H1 (cell line): Measurements from ENCODE around the gene C19orf47. TPM values are rescaled to one million over a fixed set of nuclear protein-coding genes. Genes with fewer than 3 reads are reported as not detected.

ENCODE experiments used
- CTCF ChIA-PET: fragments of 300-600 bp; sonication (Branson Sonifier 250); formaldehyde crosslinking; loops from one replicate; lab custom pipeline; 2021; ENCODE audit not compliant: partially characterized antibody; lab: Charles Lee
- POLR2A ChIA-PET: fragments of 300-600 bp; sonication (Branson Sonifier 250); formaldehyde crosslinking; loops from one replicate; lab custom pipeline; 2021; ENCODE audit warnings: inconsistent platforms; ENCODE audit not compliant: partially characterized antibody; lab: Charles Lee
- DNase-seq, 2 experiments: peaks; one replicate each; pipeline versions ENCODE4 v3.0.0 to v3.0.0-alpha.2; 2010 to 2022; ENCODE audit warnings: low spot score in 2 of 2, low read depth in 1 of 2, mixed read lengths in 1 of 2
- FAIRE-seq: peaks from 2 replicates; lab custom pipeline; 2011; peaks lifted over from hg19 to GRCh38; lab: Jason Lieb, UNC
- H2AFZ ChIP-seq: 2 replicates; pipeline ENCODE4 v1.8.1; 2012; ENCODE audit warnings: low read length, inconsistent platforms
- H2AK5ac ChIP-seq: 2 replicates; pipeline ENCODE4 v1.6.1; 2013; ENCODE audit warnings: low read depth, low read length
- H2BK120ac ChIP-seq: replicated peaks from 2 replicates; pipeline ENCODE3; 2013; ENCODE audit warnings: low read depth, low read length, inconsistent platforms
- H2BK12ac ChIP-seq: 2 replicates; pipeline ENCODE4 v1.6.1; 2013; ENCODE audit warnings: low read depth, low read length
- H2BK15ac ChIP-seq: 2 replicates; pipeline ENCODE4 v1.6.1; 2013; ENCODE audit warnings: low read length
- H2BK20ac ChIP-seq: 2 replicates; pipeline ENCODE4 v1.6.1; 2013; ENCODE audit warnings: low read length
- H2BK5ac ChIP-seq: 2 replicates; pipeline ENCODE4 v1.6.1; 2013; ENCODE audit warnings: low read depth, low read length
- H3K14ac ChIP-seq: 2 replicates; pipeline ENCODE4 v1.6.1; 2013; ENCODE audit warnings: inconsistent platforms; ENCODE audit not compliant: insufficient read length
- H3K18ac ChIP-seq: 2 replicates; pipeline ENCODE4 v1.6.1; 2013; ENCODE audit warnings: low read length; ENCODE audit errors: extremely low read depth
- H3K23ac ChIP-seq: 2 replicates; pipeline ENCODE4 v1.6.1; 2013; ENCODE audit warnings: inconsistent platforms; ENCODE audit not compliant: insufficient read length
- H3K23me2 ChIP-seq: 2 replicates; pipeline ENCODE4 v1.6.1; 2013; ENCODE audit warnings: low read depth, low read length
- H3K27ac ChIP-seq: 2 replicates; pipeline ENCODE4 v1.6.1; 2011; ENCODE audit warnings: low read depth, low read length, inconsistent platforms
- H3K27me3 ChIP-seq, 4 experiments: replicated peaks in 1 of 4; 1 replicate in 1 of 4; 2 replicates in 3 of 4; pipeline versions ENCODE4 v1.6.1 to v1.8.1; 2011 to 2013; ENCODE audit warnings: low read length in 3 of 4, mild to moderate bottlenecking in 3 of 4, inconsistent platforms in 2 of 4, mixed read lengths in 2 of 4, moderate library complexity in 1 of 4; ENCODE audit not compliant: control insufficient read depth in 3 of 4, insufficient read depth in 3 of 4; ENCODE audit errors: extremely low read depth in 1 of 4
- H3K36me3 ChIP-seq, 4 experiments: 2 replicates each; pipeline versions ENCODE4 v1.6.1 to v1.8.1; 2011 to 2013; ENCODE audit warnings: mild to moderate bottlenecking in 4 of 4, low read length in 3 of 4, moderate library complexity in 2 of 4, control low read depth in 1 of 4, inconsistent platforms in 1 of 4; ENCODE audit not compliant: insufficient read depth in 4 of 4, control insufficient read depth in 2 of 4
- H3K4ac ChIP-seq: replicated peaks from 2 replicates; pipeline ENCODE3; 2013; ENCODE audit warnings: low read length, low read depth, mixed read lengths, inconsistent platforms; ENCODE audit not compliant: insufficient read length
- H3K4me1 ChIP-seq, 4 experiments: replicated peaks in 1 of 4; 1 replicate in 1 of 4; 2 replicates in 3 of 4; pipeline versions ENCODE4 v1.6.1 to v1.8.1; 2011 to 2013; ENCODE audit warnings: low read length in 3 of 4, inconsistent platforms in 2 of 4, mixed read lengths in 1 of 4; ENCODE audit not compliant: insufficient read depth in 4 of 4, control insufficient read depth in 3 of 4
- H3K4me2 ChIP-seq, 2 experiments: 2 replicates each; pipeline versions ENCODE4 v1.6.1 to v1.8.1; 2011 to 2013; ENCODE audit warnings: low read depth in 2 of 2, low read length in 2 of 2, control low read depth in 1 of 2, inconsistent platforms in 1 of 2, mild to moderate bottlenecking in 1 of 2; ENCODE audit not compliant: insufficient read depth in 1 of 2
- H3K4me3 ChIP-seq, 4 experiments: fragments of 200-600, 300-600 bp in 1 of 4; sonication (generic), shearing (Covaris generic), sonication (Bioruptor Twin) in 1 of 4; 2 replicates each; pipeline versions ENCODE4 v1.5.1 to v1.8.1; 2011 to 2016; ENCODE audit warnings: low read length in 4 of 4, low read depth in 3 of 4, control low read depth in 2 of 4, inconsistent platforms in 2 of 4, mild to moderate bottlenecking in 2 of 4, mixed read lengths in 1 of 4, moderate library complexity in 1 of 4; ENCODE audit not compliant: insufficient read depth in 2 of 4; ENCODE audit errors: extremely low read depth in 1 of 4
- H3K56ac ChIP-seq: replicated peaks from 2 replicates; pipeline ENCODE3; 2013; ENCODE audit warnings: low read depth, mild to moderate bottlenecking, mixed read lengths, low read length, inconsistent platforms; ENCODE audit not compliant: insufficient read length
- H3K79me1 ChIP-seq: 2 replicates; pipeline ENCODE4 v1.6.1; 2013; ENCODE audit warnings: low read depth, low read length, control low read depth
- H3K79me2 ChIP-seq, 2 experiments: 2 replicates each; pipeline versions ENCODE4 v1.6.1 to v1.8.1; 2012 to 2013; ENCODE audit warnings: low read length in 2 of 2, mild to moderate bottlenecking in 2 of 2, inconsistent platforms in 1 of 2; ENCODE audit not compliant: insufficient read depth in 2 of 2, control insufficient read depth in 1 of 2
- H3K9ac ChIP-seq, 4 experiments: replicated peaks in 1 of 4; 1 replicate in 1 of 4; 2 replicates in 3 of 4; pipeline versions ENCODE4 v1.6.1 to v1.8.1; 2011 to 2013; ENCODE audit warnings: low read depth in 3 of 4, low read length in 3 of 4, control low read depth in 2 of 4, mild to moderate bottlenecking in 2 of 4, moderate library complexity in 2 of 4, inconsistent platforms in 1 of 4; ENCODE audit errors: extremely low read depth in 1 of 4
- H3K9me3 ChIP-seq, 2 experiments: 2 replicates each; pipeline versions ENCODE4 v1.6.1 to v1.8.1; 2012 to 2013; ENCODE audit warnings: mild to moderate bottlenecking in 2 of 2, moderate library complexity in 2 of 2, control low read depth in 1 of 2, inconsistent platforms in 1 of 2, low read depth in 1 of 2, low read length in 1 of 2, mixed read lengths in 1 of 2; ENCODE audit not compliant: insufficient read depth in 2 of 2
- H4K20me1 ChIP-seq, 2 experiments: replicated peaks in 1 of 2; 2 replicates each; pipeline versions ENCODE3 to v1.8.1; 2011 to 2013; ENCODE audit warnings: inconsistent platforms in 2 of 2, low read length in 2 of 2, mild to moderate bottlenecking in 1 of 2; ENCODE audit not compliant: insufficient read depth in 2 of 2, control insufficient read depth in 1 of 2
- H4K5ac ChIP-seq: 2 replicates; pipeline ENCODE4 v1.6.1; 2013; ENCODE audit warnings: low read length, low read depth, mixed read lengths, inconsistent platforms; ENCODE audit not compliant: insufficient read length
- H4K8ac ChIP-seq: 2 replicates; pipeline ENCODE4 v1.8.0; 2013; ENCODE audit warnings: mild to moderate bottlenecking, moderate library complexity, low read length, inconsistent platforms; ENCODE audit not compliant: insufficient read depth; ENCODE audit errors: extremely low read depth
- H4K91ac ChIP-seq: replicated peaks from 2 replicates; pipeline ENCODE3; 2013; ENCODE audit warnings: low read length, mixed read lengths, inconsistent platforms; ENCODE audit not compliant: insufficient read length
- FOSL1 ChIP-seq: IDR thresholded peaks from 2 replicates; pipeline ENCODE4 v1.6.1; 2011; ENCODE audit warnings: mild to moderate bottlenecking, low read depth, low read length, moderate library complexity; ENCODE audit not compliant: insufficient read depth
- HDAC2 ChIP-seq, 2 experiments: fragments of 300-600 bp in 1 of 2; sonication (generic) in 1 of 2; IDR thresholded peaks; 2 replicates each; pipeline ENCODE4 v1.6.1; 2011 to 2012; ENCODE audit warnings: low read depth in 2 of 2, low read length in 2 of 2, mild to moderate bottlenecking in 2 of 2, moderate library complexity in 2 of 2, borderline replicate concordance in 1 of 2, inconsistent platforms in 1 of 2
- JUND ChIP-seq: IDR thresholded peaks from 2 replicates; pipeline ENCODE4 v1.6.1; 2011; ENCODE audit warnings: mild to moderate bottlenecking, improper control_type of control experiment, low read length
- RAD21 ChIP-seq, 2 experiments: IDR thresholded peaks in 1 of 2; conservative IDR thresholded peaks in 1 of 2; 2 replicates each; pipeline ENCODE4 v1.6.1; 2011; ENCODE audit warnings: low read depth in 2 of 2, low read length in 2 of 2, improper control_type of control experiment in 1 of 2, inconsistent platforms in 1 of 2, mild to moderate bottlenecking in 1 of 2, moderate library complexity in 1 of 2
- SIN3A ChIP-seq, 2 experiments: IDR thresholded peaks in 1 of 2; conservative IDR thresholded peaks in 1 of 2; 2 replicates each; pipeline ENCODE4 v1.6.1; 2011 to 2012; ENCODE audit warnings: low read length in 2 of 2, improper control_type of control experiment in 1 of 2, low read depth in 1 of 2, mild to moderate bottlenecking in 1 of 2
- SIX5 ChIP-seq: IDR thresholded peaks from 2 replicates; pipeline ENCODE4 v1.6.1; 2011; ENCODE audit warnings: mild to moderate bottlenecking, low read depth, low read length
- TEAD4 ChIP-seq: IDR thresholded peaks from 2 replicates; pipeline ENCODE4 v1.6.1; 2012; ENCODE audit warnings: low read depth, low read length, inconsistent platforms, mixed read lengths
- WGBS, 2 experiments: shearing (Covaris generic) in 1 of 2; methylation state at CpG; one replicate each; pipeline versions ENCODE4 v1.1.6 to v1.1.7; 2013 to 2015; ENCODE audit warnings: low lambda C conversion rate in 2 of 2, mixed read lengths in 2 of 2, inconsistent platforms in 1 of 2, low coverage in 1 of 2, missing lambda C conversion rate in 1 of 2; ENCODE audit not compliant: insufficient replicate concordance in 2 of 2, insufficient coverage in 1 of 2, insufficient read length in 1 of 2; ENCODE audit errors: extremely low coverage in 1 of 2, missing lambda C conversion rate in 1 of 2; 5-methylcytosine and 5-hydroxymethylcytosine counted together
- polyA plus RNA-seq, 7 experiments: library from polyadenylated mRNA; depleted of rRNA in 3 of 7; stranded (reverse) in 5 of 7; unstranded in 2 of 7; fragments of >200 nt in 5 of 7; fragments of 200-250 nt in 2 of 7; gene quantifications; 1 replicate in 5 of 7; 2 replicates in 1 of 7; 4 replicates in 1 of 7; pipeline versions ENCODE4 v1.2.1 to v1.2.3, GENCODE V29; 2011 to 2013; ENCODE audit warnings: missing spikeins in 2 of 7, mixed read lengths in 2 of 7
- total RNA-seq: library from RNA; stranded (reverse); fragmentation: NEBNext Ultra II Directional; extraction: Animal tissue kit (Norgen Biotek cat#: 25700); gene quantifications from 2 replicates; pipeline ENCODE4 v1.2.1, GENCODE V29; 2021

C19orf47 gene
- total and polyA plus RNA-seq, 2 of the 8 experiments (the other 6 are each of a cell fraction or from before 2014, with no cell fraction given): 17.8 to 27.3 TPM

GRCh38 chr19:40326201-40326600 is 22.0 kb downstream of the C19orf47 start:
- FAIRE-seq: no peak
- Histone ChIP-seq H4K20me1 (peaks cover 0 to 3% of the 10 kb centered on the region in 2 experiments), H3K4me3 (no peak overlapping the region), H3K4me1 (0 out of 7 replicates have a peak, but pooled peaks cover 0 to 3% (median 0%) of the 10 kb centered on the region in 4 experiments), H2AFZ (no peak overlapping the region), H3K9ac (no peak overlapping the region; a peak in 1 of 7 replicates), H4K5ac (no peak overlapping the region), H2BK20ac (no peak overlapping the region), H3K9me3 (no peaks in the 10 kb centered on the region), H3K23ac (no peak overlapping the region), H3K4me2 (no peak overlapping the region), H2BK5ac (no peak overlapping the region), H3K79me1 (no peaks in the 10 kb centered on the region), H2BK12ac (no peak overlapping the region), H2AK5ac (no peak overlapping the region), H3K79me2 (no peaks in the 10 kb centered on the region), H3K4ac (no peak overlapping the region), H3K23me2 (no peaks in the 10 kb centered on the region), H4K8ac (no peak overlapping the region), H3K36me3 (peaks cover 8 to 42% (median 27%) of the 10 kb centered on the region in 4 experiments; a peak in 7 of 8 replicates), H3K27ac (no peak overlapping the region), H3K27me3 (no peaks in the 10 kb centered on the region; a peak in 1 of 7 replicates), H3K14ac (no peak overlapping the region), H2BK15ac (no peak overlapping the region), H3K56ac (no peak overlapping the region), H4K91ac (no peak overlapping the region), H3K18ac (no peak overlapping the region), H2BK120ac (no peak overlapping the region)
- CTCF ChIA-PET: interaction anchor here (0.7 to 3.0 kb wide), 2 partner anchors 9 to 21 kb away, joined by 3 to 11 read pairs; no protein-coding TSS in a partner anchor
- no peak for DNase-seq
- WGBS, 2 experiments: 94% methylated on average over 13 of the region's 14 CpGs; no CpG with 5 or more reads in 1 of the 2 experiments
- POLR2A ChIA-PET: no interaction called here
- no peak for TF ChIP-seq SIN3A (conservative IDR thresholded peaks at IDR 0.05 in 1 of 2, IDR thresholded peaks at IDR 0.05 in 1 of 2; ENCODE audit: low read depth in 1 of 2, low read length in 2 of 2)
- TF ChIP-seq RAD21 (IDR thresholded peaks at IDR 0.05 in 1 of 2, conservative IDR thresholded peaks at IDR 0.05 in 1 of 2; ENCODE audit: low read depth in 2 of 2, low read length in 2 of 2): no peak
- TF ChIP-seq TEAD4: no peak
- TF ChIP-seq HDAC2 (IDR thresholded peaks at IDR 0.05; ENCODE audit: borderline replicate concordance in 1 of 2, low read depth in 2 of 2, low read length in 2 of 2): no peak
- TF ChIP-seq FOSL1: no peak
- no peak for TF ChIP-seq JUND
- no peak for TF ChIP-seq SIX5
